HUES64 (cell line): ENCODE results near the gene DMRTC2.

ENCODE experiments used
- H3K27ac ChIP-seq: 2 replicates; pipeline ENCODE4 v1.7.0; 2013; ENCODE audit warnings: low read depth, low read length, inconsistent platforms
- H3K27me3 ChIP-seq: 2 replicates; pipeline ENCODE4 v1.6.1; 2013; ENCODE audit warnings: mild to moderate bottlenecking, low read length; ENCODE audit not compliant: insufficient read depth
- H3K36me3 ChIP-seq: 2 replicates; pipeline ENCODE4 v1.6.1; 2013; ENCODE audit warnings: mild to moderate bottlenecking, low read length; ENCODE audit not compliant: insufficient read depth
- H3K4me1 ChIP-seq: 2 replicates; pipeline ENCODE4 v1.6.1; 2013; ENCODE audit warnings: mild to moderate bottlenecking, low read length, moderate library complexity; ENCODE audit not compliant: insufficient read depth
- H3K4me3 ChIP-seq: 2 replicates; pipeline ENCODE4 v1.5.1; 2013; ENCODE audit warnings: mild to moderate bottlenecking, low read length, moderate library complexity
- H3K9ac ChIP-seq: 2 replicates; pipeline ENCODE4 v1.6.1; 2013; ENCODE audit warnings: mild to moderate bottlenecking, low read depth, low read length
- H3K9me3 ChIP-seq: 2 replicates; pipeline ENCODE4 v1.6.1; 2013; ENCODE audit warnings: low read depth, low read length; ENCODE audit not compliant: insufficient read depth
- WGBS: fragments of 150-250, 120-280 bp; methylation state at CpG from one replicate; pipeline ENCODE4 v1.1.7; 2013; ENCODE audit warnings: missing lambda C conversion rate; 5-methylcytosine and 5-hydroxymethylcytosine counted together

Gene DMRTC2

DNA sequence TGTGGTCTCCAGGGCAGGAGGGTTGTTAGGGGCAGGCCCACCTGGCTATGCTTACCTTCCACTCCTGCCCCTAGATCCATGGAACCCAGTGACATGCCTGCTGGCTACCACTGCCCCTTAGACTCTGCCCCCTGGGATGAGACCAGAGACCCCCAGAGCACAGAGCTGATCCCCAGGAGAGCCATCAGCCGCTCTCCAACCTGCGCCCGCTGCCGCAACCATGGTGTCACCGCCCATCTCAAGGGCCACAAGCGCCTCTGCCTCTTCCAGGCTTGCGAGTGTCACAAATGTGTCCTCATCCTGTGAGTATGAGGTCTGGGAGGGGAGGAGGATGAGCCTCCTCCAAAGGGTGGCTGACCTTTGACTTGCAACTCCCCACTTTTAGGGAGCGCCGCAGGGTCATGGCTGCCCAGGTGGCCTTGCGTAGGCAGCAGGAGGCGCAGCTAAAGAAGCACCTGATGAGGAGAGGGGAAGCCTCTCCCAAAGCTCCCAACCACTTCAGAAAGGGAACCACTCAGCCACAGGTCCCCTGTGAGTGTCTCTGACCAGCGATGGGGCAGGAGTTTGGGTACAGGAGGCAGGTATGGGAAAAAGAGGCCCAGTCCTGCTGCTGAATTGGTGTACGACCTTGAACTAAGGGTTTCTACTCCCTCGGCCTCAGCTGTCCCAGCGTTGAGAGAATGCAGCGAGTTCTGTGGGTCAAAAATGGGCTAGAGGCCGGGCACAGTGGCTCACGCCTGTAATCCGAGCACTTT, 2.7 kb downstream of the DMRTC2 start:
- no peak overlapping the region for H3K4me3 ChIP-seq
- no peak overlapping the region for H3K9ac ChIP-seq
- H3K4me1 ChIP-seq, result no peaks in the 10 kb centered on the region
- WGBS, result 89% methylated on average over 19 of the region's 19 CpGs
- no peaks in the 10 kb centered on the region for H3K9me3 ChIP-seq
- H3K36me3 ChIP-seq, result no peaks in the 10 kb centered on the region
- 0 out of 2 replicates have a peak, but pooled peaks cover 4% of the 10 kb centered on the region for H3K27me3 ChIP-seq
- H3K27ac ChIP-seq, result no peak overlapping the region

DNA sequence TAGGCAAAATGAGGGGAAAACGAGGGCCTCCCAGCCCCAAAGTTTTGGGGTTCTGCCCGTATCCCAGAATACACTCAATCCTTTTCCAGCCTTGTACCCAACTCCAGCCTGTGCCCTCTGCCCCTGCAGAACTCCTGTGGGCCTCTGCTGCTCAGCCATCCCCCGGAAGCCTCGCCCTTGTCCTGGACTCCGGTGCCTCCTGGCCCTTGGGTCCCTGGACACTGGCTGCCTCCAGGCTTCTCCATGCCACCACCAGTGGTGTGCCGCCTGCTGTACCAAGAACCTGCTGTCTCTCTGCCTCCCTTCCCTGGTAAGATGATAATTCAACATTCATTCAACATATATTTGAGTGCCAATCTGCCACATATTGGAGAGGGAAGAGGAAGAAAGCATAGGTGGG, 3.8 kb downstream of the DMRTC2 start:
- Histone ChIP-seq H3K9me3 (no peaks in the 10 kb centered on the region), H3K27me3 (0 out of 2 replicates have a peak, but pooled peaks cover 8% of the 10 kb centered on the region), H3K9ac (no peak overlapping the region), H3K36me3 (no peaks in the 10 kb centered on the region), H3K4me1 (no peaks in the 10 kb centered on the region), H3K27ac (no peak overlapping the region), H3K4me3 (no peak overlapping the region)
- 83% methylated on average over 6 of the region's 6 CpGs for WGBS

DNA sequence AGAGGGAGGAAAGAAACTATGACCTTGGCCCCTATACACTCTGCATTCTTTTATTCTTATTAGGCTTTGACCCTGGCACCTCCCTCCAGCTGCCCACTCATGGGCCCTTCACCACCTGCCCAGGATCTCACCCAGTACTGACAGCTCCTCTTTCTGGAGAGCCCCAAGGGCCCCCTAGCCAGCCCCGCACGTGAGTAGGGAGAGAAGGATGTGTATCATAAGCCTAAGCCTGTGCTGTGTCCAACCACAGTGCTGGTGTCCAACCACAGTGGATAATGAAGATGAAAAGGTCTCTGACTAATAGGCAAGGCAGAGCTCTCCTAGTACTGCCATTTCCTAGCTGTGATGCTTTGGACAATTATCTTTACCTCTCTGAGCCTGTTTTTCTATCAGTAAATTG, 4.2 kb downstream of the DMRTC2 start:
- 86% methylated on average over 2 of the region's 2 CpGs for WGBS
- Histone ChIP-seq H3K27ac (no peak overlapping the region), H3K4me1 (no peaks in the 10 kb centered on the region), H3K4me3 (no peak overlapping the region), H3K36me3 (no peaks in the 10 kb centered on the region), H3K9ac (no peak overlapping the region), H3K9me3 (no peaks in the 10 kb centered on the region), H3K27me3 (0 out of 2 replicates have a peak, but pooled peaks cover 9% of the 10 kb centered on the region)

DNA sequence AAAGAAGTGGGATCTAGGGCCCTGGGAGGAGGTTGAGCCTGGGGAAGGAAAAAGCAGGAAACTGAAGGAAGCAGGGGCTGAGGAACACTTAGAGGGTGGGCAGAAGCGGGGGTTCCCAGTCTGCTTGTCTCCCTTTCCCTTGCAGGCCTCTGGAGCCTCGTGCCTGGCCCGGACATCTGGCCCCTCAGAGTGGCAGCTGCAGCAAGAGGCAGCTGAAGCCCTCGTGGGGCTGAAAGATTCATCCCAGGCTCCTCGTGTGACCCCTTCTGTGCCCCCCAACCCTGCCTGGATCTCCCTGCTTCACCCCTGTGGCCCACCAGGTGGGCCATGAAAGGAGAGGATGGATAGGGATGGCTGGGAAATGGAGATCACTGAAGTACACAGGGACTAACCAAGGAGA, 5.5 kb downstream of the DMRTC2 start:
- Histone ChIP-seq H3K9me3 (no peaks in the 10 kb centered on the region), H3K27ac (no peak overlapping the region), H3K4me3 (no peak overlapping the region), H3K27me3 (0 out of 2 replicates have a peak, but pooled peaks cover 14% of the 10 kb centered on the region), H3K4me1 (no peaks in the 10 kb centered on the region), H3K36me3 (no peaks in the 10 kb centered on the region), H3K9ac (no peak overlapping the region)
- 84% methylated on average over 5 of the region's 5 CpGs for WGBS

DNA sequence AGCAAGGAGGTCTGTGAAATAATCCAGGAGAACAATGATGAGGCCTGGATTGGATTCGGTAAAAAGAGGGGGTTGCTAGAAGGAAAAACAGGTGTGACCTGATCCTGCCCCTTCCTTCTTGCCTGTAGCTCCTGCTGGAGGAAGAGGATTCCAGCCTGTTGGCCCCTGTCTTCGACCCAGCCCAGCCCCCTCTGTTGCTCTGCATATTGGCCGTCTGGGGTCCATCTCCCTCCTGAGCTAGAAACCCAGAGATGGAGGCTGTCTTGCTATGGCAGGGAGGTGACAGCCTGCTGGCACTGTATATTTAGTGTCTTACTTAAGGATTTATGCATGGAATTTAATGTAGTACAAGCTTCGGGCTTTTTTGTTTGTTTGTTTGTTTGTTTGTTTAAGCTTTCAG, 6.6 kb downstream of the DMRTC2 start:
- 58% methylated on average over 4 of the region's 4 CpGs for WGBS
- H3K9ac ChIP-seq, result no peak overlapping the region
- no peak overlapping the region for H3K27ac ChIP-seq
- H3K27me3 ChIP-seq, result 0 out of 2 replicates have a peak, but pooled peaks cover 14% of the 10 kb centered on the region
- H3K9me3 ChIP-seq, result no peaks in the 10 kb centered on the region
- H3K4me3 ChIP-seq, result no peak overlapping the region
- no peaks in the 10 kb centered on the region for H3K36me3 ChIP-seq
- no peaks in the 10 kb centered on the region for H3K4me1 ChIP-seq

DNA sequence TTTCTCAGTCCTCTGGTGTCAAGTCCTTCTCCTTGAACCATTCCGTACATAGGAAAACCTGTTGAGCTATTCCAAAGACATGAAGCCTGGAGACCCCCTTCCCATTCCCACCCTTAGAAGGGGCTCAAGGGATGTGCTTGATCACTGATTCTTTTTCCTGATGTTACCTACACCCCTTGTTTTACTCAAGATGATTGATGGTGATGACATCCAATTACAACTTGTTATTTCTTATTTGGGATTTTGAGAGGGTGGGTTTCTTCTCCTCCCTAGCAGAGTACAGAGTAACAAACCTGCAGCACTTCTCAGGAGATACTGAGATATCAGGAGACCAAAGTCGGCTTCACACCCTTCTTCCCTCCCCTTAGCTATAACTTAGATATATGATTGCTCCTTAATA, 8.5 kb downstream of the DMRTC2 start:
- 0 out of 2 replicates have a peak, but pooled peaks cover 14% of the 10 kb centered on the region for H3K27me3 ChIP-seq
- no peak overlapping the region for H3K4me3 ChIP-seq
- WGBS, result 70% methylated on average over 2 of the region's 2 CpGs
- no peaks in the 10 kb centered on the region for H3K36me3 ChIP-seq
- H3K9me3 ChIP-seq, result no peaks in the 10 kb centered on the region
- H3K9ac ChIP-seq, result no peak overlapping the region
- no peaks in the 10 kb centered on the region for H3K4me1 ChIP-seq
- H3K27ac ChIP-seq, result no peak overlapping the region

DNA sequence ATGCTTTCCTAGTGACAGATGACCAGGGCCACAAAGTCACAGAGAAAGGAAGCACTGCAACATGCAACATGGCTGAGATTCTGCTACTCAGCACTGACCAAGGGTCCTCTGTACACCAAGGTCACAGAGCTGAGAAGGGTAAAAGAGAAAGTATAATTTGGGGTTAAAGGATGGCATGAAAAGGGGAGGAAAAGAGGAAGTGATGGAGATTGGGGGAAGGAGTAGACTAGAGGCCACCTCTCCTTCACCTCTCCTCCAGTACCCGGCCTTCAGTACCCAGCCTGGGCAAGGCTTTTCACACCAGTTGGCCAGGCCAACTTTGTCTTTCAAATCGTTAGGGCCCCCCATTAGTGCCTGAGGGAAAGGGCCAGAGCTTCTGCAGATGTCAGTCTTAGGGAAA, 8.9 kb downstream of the DMRTC2 start:
- H3K36me3 ChIP-seq, result no peaks in the 10 kb centered on the region
- 0 out of 2 replicates have a peak, but pooled peaks cover 14% of the 10 kb centered on the region for H3K27me3 ChIP-seq
- no peak overlapping the region for H3K4me3 ChIP-seq
- peaks cover under 1% of the 10 kb centered on the region; the same call in 1 of the 2 replicates for H3K4me1 ChIP-seq
- no peak overlapping the region for H3K9ac ChIP-seq
- H3K27ac ChIP-seq, result no peak overlapping the region
- H3K9me3 ChIP-seq, result no peaks in the 10 kb centered on the region
- 57% methylated on average over 2 of the region's 2 CpGs for WGBS

DNA sequence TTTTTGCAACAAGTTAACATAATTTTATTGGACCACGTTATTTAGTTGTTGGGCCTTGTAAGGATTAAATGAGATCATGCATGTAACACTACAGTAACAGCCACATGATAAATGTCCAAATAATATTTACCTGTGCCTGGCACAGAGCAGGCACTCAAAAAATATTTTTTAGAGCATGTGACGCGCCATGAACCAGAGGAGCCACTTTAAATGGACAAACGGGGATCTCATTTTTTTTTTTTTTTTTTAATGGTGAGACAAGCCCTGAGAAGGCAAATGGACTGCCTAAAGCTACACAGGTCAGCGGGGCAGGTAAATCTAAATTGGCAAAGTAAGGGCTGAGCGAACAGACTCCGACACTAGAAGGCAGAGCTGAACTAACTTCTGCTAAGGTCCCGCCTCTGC, 14.4 kb downstream of the DMRTC2 start:
- H3K9ac ChIP-seq, result peak overlapping the region; percentile 50
- peak overlapping the region; percentile 43; the same call in 1 of the 2 replicates for H3K27ac ChIP-seq
- 0 out of 2 replicates have a peak, but pooled peaks cover 4% of the 10 kb centered on the region for H3K27me3 ChIP-seq
- H3K4me3 ChIP-seq, result peak overlapping the region; percentile 99
- 11% methylated on average over 8 of the region's 8 CpGs for WGBS
- H3K9me3 ChIP-seq, result no peaks in the 10 kb centered on the region
- peaks cover 38% of the 10 kb centered on the region for H3K36me3 ChIP-seq
- peaks cover 25% of the 10 kb centered on the region for H3K4me1 ChIP-seq

DNA sequence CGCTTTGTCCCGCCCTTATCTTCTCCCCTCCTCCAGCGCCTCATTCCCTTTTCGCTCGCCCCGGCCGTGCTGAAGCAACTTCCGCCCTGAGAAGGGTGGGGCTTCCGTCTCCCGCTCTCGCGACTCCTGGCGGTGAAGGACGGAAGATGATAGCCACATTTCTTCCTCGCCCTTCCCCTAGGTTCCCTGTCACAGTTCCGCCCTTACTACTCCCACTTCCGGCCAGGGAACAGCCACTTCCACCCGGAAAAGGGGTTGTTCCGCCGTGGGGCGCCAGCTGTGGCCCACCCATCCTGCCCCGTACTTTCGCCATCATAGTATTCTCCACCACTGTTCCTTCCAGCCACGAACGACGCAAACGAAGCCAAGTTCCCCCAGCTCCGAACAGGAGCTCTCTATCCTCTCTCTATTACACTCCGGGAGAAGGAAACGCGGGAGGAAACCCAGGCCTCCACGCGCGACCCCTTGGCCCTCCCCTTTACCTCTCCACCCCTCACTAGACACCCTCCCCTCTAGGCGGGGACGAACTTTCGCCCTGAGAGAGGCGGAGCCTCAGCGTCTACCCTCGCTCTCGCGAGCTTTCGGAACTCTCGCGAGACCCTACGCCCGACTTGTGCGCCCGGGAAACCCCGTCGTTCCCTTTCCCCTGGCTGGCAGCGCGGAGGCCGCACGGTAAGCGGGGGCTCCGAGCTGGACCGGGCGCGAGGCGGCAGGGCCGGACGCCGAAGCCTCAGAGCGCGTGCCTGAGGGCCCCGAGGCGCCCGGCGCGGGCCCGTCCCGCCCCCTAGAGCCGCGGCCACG, 15.0 kb downstream of the DMRTC2 start, which contains the start of gene RPS19:
TSS of gene RPS19 (plus strand) at position 638 of the 801 bp plus-strand sequence. CDS start 520 bp downstream, outside the sequence.
- H3K27ac ChIP-seq, result peak within 1 kb of the TSS; percentile 86
- H3K27me3 ChIP-seq, result no peaks in the 10 kb centered on the region
- H3K36me3 ChIP-seq, result peaks cover 44% of the 10 kb centered on the region
- peaks cover 25% of the 10 kb centered on the region for H3K4me1 ChIP-seq
- under 1% methylated on average over 76 of the region's 76 CpGs for WGBS
- peak within 1 kb of the TSS; percentile 99 for H3K4me3 ChIP-seq
- no peaks in the 10 kb centered on the region for H3K9me3 ChIP-seq
- H3K9ac ChIP-seq, result peak within 1 kb of the TSS; percentile 100

DNA sequence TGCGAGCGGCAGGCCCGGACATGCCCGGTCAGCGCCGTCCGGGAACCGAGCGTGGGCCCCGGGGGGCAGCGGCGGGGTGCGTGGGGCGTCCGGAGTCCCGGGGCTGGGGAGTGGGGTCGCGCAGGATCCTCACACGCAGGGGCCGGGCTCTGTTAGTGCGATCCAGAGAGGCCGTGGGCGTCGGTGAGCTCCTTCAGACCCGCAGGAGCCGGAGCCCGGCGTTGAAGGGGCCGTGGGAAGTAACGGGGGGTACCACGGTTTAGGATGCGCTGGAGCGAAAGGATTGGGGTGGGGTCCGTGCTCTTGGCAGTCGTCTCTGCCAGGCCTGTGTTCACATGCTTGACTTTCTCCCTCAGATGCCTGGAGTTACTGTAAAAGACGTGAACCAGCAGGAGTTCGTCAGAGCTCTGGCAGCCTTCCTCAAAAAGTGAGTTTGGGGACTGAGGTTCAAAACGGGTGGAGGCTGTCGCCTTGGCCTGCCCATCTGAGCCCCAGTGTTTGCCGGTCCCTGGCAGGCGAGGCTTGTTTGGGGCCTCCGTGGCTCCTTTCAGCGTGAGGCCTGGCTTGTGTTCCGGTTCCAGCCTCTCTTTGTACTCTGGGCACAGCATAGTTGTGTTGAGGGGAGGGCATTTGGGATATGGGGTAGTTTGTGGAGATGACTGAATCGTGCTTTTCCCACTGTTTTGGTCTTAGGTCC, 15.7 kb downstream of the DMRTC2 start:
- H3K27ac ChIP-seq, result peak overlapping the region; percentile 86
- 2% methylated on average over 45 of the region's 45 CpGs for WGBS
- H3K9ac ChIP-seq, result peak overlapping the region; percentile 100
- H3K27me3 ChIP-seq, result no peaks in the 10 kb centered on the region
- peaks cover 25% of the 10 kb centered on the region for H3K4me1 ChIP-seq
- H3K9me3 ChIP-seq, result no peaks in the 10 kb centered on the region
- peaks cover 51% of the 10 kb centered on the region for H3K36me3 ChIP-seq
- H3K4me3 ChIP-seq, result peak overlapping the region; percentile 99
